Left lung (tissue), 10 donors: ENCODE results near the gene ZBTB21. TPM values are rescaled to one million over a fixed set of nuclear protein-coding genes. Genes with fewer than 3 reads are reported as not detected.
A peak's percentile ranks its signal among the peaks of the same experiment; 100 is the strongest.

Source experiments
- ATAC-seq: fragments of 200-7000 bp; cut with Tn5 transposase; one replicate; pipeline ENCODE4 v1.9.1; 2020; ENCODE audit warnings: moderate library complexity
- DNase-seq, 4 donors: peaks; one replicate each; pipeline ENCODE4 v3.0.0-alpha.2; 2013 to 2020
- H3K27ac ChIP-seq, 2 donors: fragments of 200-600 bp; sonication (generic) in 1 of 2; one replicate each; pipeline versions ENCODE4 v1.5.0 to v1.8.0; 2020 to 2021
- H3K27me3 ChIP-seq, 2 donors: fragments of 200-600 bp; sonication (generic) in 1 of 2; one replicate each; pipeline versions ENCODE4 v1.5.0 to v1.8.0; 2020 to 2021
- H3K36me3 ChIP-seq, 2 donors: fragments of 200-600 bp; sonication (generic) in 1 of 2; one replicate each; pipeline versions ENCODE4 v1.5.0 to v1.8.0; 2020 to 2021
- H3K4me1 ChIP-seq, 2 donors: fragments of 200-600 bp; one replicate each; pipeline ENCODE4 v1.8.0; 2021
- H3K4me3 ChIP-seq, 2 donors: fragments of 200-600 bp; sonication (generic) in 1 of 2; one replicate each; pipeline versions ENCODE4 v1.5.0 to v1.8.0; 2020 to 2021; ENCODE audit warnings: mild to moderate bottlenecking in 1 of 2
- H3K9me3 ChIP-seq, 2 donors: fragments of 200-600 bp; sonication (generic) in 1 of 2; one replicate each; pipeline versions ENCODE4 v1.5.0 to v1.8.0; 2020 to 2021
- CTCF ChIP-seq, 2 donors: fragments of 200-600 bp; sonication (generic) in 1 of 2; IDR thresholded peaks; one replicate each; pipeline versions ENCODE4 v1.5.0 to v1.8.0; 2021; ENCODE audit warnings: antibody characterized with exemption in 2 of 2
- intact Hi-C, 2 donors: fragments of 100-400 bp; cut with DNase I; formaldehyde crosslinking; loops; one replicate each; pipeline versions ENCODE4 v1.11.2 to v1.14.2; 2022
- polyA plus RNA-seq, 6 donors: library from polyadenylated mRNA; unstranded; fragments of 120-200 nt; gene quantifications; one replicate each; pipeline ENCODE4 v1.2.1, GENCODE V29; 2013; ENCODE audit not compliant: insufficient read length in 6 of 6
- total RNA-seq, 2 donors: library from RNA; stranded (reverse); fragmentation: NEBNext Ultra II Directional; extraction: Animal tissue kit (Norgen Biotek cat#: 25700); gene quantifications; one replicate each; pipeline ENCODE4 v1.2.1, GENCODE V29; 2021
- donor health status: DM: no; HTN: yes; CAD: no.
- donor health status: DM: no; HTN: no; CAD: no.

Gene ZBTB21
- total and polyA plus RNA-seq, 8 donors = 9.2 to 13.9 (median 10.7) TPM

DNA sequence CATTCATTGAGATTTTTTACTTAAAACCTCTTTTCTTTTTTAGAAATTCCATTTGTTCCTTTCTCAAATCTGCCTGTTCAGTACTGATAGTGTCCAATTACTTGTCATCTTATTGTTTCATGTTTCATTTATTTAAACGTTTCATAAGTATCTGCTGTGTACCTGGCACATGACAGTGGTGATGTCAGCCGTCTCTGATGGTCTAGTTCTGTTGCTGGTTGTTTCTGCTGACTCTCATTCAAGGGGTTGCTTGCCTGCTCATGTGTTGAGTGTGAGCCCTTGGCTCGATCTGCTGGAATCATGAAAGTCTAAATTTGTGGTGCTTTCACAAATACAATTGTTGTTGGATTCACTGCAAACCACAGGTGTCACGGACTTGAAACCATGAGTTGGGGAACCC lies 30.8 kb downstream of the ZBTB21 start:
- ATAC-seq = no peak
- intact Hi-C loops = no loop called here
- no peak for TF ChIP-seq CTCF (IDR thresholded peaks at IDR 0.05)

GRCh38 chr21:41977034-41977950 lies 32.9 kb downstream of the ZBTB21 start:
- Histone ChIP-seq H3K9me3 (peaks cover 0 to 5% of the 10 kb centered on the region in 2 donors), H3K27me3 (no peaks in the 10 kb centered on the region), H3K4me1 (peaks cover 0 to 10% of the 10 kb centered on the region in 2 donors), H3K27ac (no peak overlapping the region), H3K4me3 (no peak overlapping the region), H3K36me3 (no peaks in the 10 kb centered on the region)
- intact Hi-C loops = no loop called here
- DNase-seq = peak in 1 of 4 donors; percentile 33
- no peak for ATAC-seq
- no peak for TF ChIP-seq CTCF (IDR thresholded peaks at IDR 0.05)

More for the DNA sequence above, 30.8 kb downstream of the ZBTB21 start:
- peaks cover 0 to 2% of the 10 kb centered on the region in 2 donors for H3K4me1 ChIP-seq
- H3K36me3 ChIP-seq = no peaks in the 10 kb centered on the region
- no peak overlapping the region for H3K4me3 ChIP-seq
- H3K27ac ChIP-seq = no peak overlapping the region
- H3K27me3 ChIP-seq = no peaks in the 10 kb centered on the region
- DNase-seq = no peak
- peaks cover 0 to 5% of the 10 kb centered on the region in 2 donors for H3K9me3 ChIP-seq

- Histone ChIP-seq H3K27me3 (no peaks in the 10 kb centered on the region), H3K9me3 (peaks cover 0 to 5% of the 10 kb centered on the region in 2 donors), H3K27ac (no peak overlapping the region), H3K4me3 (no peak overlapping the region), H3K4me1 (peaks cover 0 to 10% of the 10 kb centered on the region in 2 donors), H3K36me3 (no peaks in the 10 kb centered on the region)
- DNase-seq (peak in 1 of 4 donors; percentile 49), ATAC-seq (no peak)
- intact Hi-C loops = no loop called here
- TF ChIP-seq CTCF (IDR thresholded peaks at IDR 0.05) = no peak
These were observed 33.5 kb downstream of the ZBTB21 start for GRCh38 chr21:41976611-41977010.

- Histone ChIP-seq H3K4me3 (no peak overlapping the region), H3K9me3 (peaks cover 0 to 5% of the 10 kb centered on the region in 2 donors), H3K4me1 (peaks cover 0 to 10% of the 10 kb centered on the region in 2 donors), H3K36me3 (no peaks in the 10 kb centered on the region), H3K27ac (no peak overlapping the region), H3K27me3 (no peaks in the 10 kb centered on the region)
- ATAC-seq = no peak
- TF ChIP-seq CTCF (IDR thresholded peaks at IDR 0.05) = no peak
- intact Hi-C loops = no loop called here
- peak in 2 of 4 donors; percentile 26 to 45 for DNase-seq
These were observed 34.5 kb downstream of the ZBTB21 start for GRCh38 chr21:41975391-41976272.

DNA sequence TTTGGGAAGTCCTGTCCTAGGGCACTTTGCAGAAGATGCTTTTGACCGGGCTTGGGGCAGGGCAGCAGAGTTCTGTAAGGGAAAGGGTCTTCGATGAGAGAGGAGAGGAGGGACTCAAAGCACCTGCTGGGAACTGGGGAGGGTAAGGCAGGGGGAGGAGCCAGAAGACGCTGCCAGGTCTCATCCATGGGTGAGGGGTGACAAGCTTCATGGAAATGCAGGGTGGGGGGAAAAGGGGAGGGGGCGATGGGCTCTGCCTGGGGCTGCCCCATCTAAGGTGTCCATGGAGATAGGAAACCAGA lies 35.5 kb downstream of the ZBTB21 start:
- H3K9me3 ChIP-seq = peaks cover 0 to 5% of the 10 kb centered on the region in 2 donors
- peaks cover 0 to 10% of the 10 kb centered on the region in 2 donors for H3K4me1 ChIP-seq
- intact Hi-C loops = no loop called here
- TF ChIP-seq CTCF (IDR thresholded peaks at IDR 0.05) = no peak
- no peaks in the 10 kb centered on the region for H3K27me3 ChIP-seq
- DNase-seq (peak in 2 of 4 donors; percentile 5 to 22), ATAC-seq (no peak)
- H3K4me3 ChIP-seq = no peak overlapping the region
- H3K36me3 ChIP-seq = no peaks in the 10 kb centered on the region
- no peak overlapping the region for H3K27ac ChIP-seq
